NCI-H2081 treated with DMSO at 0.1 percent for 48 hours (cell line): ENCODE data around the gene BRD3.

ENCODE experiments used
- DNase-seq: peaks from one replicate; lab custom pipeline; 2025; lab: John Stamatoyannopoulos, UW

The BRD3 gene

DNA sequence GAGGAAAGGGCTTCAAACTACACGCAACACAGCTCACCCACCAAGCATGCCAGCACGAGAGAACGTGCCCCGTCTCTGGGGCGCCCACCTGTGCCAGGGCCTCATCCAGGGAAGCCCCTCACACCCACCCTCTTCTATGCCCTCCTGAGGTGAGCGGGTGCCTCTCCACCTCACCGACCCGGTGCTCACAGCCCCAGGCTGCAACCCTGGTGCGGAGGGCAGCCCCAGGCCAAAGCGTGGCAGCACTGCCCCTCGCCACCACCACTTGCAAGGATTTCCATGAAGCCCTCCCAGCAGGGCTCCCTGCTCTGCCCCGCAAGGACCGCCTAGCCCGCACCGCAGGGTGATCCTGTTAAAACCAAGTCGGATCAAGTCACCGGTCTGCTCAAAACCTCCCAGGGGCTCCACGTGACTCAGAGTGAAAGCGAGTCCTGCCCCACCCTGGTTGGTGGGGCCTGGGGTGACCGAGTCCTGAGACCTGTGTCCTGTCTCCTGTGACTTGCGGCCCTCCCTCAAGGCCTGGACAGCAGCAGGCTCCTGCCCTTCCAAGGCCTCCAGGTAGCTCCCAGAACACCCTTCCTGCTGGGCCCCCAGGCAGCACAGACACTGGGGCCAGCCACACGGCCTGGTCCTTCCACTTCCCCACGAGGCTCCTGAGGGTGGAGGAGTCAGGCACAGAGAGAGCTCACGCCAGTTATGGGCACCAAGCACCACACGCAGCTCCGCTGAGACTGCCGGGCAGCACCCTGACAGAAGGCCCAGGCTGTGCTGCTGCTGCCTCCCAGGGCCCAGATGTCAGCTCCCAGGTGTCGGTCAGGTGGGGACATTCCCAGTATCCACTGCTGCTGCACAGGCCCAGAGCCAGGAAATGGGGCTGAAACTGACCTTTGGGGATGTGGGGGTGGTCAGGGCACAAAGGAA is 12.7 kb downstream of the BRD3 start:
- no peak for DNase-seq

DNA sequence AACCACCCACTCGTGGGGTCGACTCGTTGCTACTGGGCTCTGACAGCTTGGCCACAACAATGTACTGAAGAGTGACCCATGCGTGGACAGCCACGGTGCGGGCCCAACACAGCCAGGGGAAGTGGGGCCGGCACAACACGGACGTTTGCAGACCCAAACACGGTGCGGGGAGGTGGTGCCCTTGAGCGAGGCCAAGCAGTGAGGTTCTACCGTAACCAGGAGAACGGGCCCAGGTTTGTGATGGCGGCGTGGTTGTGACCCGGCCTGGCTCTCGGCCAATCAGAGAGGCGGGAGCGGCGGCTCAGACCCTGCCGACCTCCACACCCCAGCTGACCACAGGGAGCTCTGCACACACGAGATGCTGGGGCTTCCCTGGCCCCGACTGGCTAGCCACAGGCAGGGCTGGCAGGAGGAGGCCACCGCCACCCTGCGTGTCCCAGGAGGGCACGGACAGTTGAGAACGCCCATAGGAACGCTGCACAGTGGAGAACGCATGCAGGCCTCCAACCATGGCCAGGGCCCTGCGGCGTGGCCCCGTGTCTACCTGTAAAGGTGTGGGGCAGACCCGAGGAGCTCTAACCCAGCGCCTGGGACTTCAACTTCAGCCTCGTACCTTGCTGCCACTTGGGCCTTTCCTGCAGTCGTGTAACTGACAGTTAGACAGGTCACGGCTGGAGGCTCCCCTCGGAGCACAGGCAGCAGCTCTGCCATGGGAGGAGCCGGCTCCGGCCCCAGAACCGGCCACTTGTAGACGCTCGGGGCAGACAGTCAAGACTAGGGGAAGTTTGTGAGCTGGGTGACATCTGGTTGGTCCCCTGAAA is 13.7 kb downstream of the BRD3 start:
- DNase-seq = no peak

DNA sequence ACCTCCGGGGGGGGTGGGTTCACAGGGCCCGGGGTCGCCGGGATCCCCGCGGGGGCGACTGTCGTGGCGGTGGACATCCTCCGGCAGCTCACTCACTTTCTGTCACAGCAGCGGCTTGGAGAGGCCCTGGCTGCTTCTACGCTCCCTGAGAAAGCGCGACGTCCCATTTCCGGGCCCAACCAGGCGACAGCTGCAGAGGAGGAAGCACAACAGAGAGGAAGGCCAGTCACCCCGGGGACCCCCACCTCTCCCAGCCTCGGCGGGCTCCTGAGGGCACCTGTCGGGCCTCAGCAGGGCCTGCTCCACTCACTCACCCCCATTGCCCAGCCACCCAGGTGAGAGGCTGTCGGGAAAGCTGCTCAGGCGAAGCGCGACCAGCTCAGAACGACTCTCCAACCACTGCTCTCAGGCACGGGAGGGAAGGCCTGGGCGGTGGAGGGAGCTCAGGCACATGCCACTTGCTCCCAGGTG is 14.4 kb downstream of the BRD3 start:
- DNase-seq = no peak

DNA sequence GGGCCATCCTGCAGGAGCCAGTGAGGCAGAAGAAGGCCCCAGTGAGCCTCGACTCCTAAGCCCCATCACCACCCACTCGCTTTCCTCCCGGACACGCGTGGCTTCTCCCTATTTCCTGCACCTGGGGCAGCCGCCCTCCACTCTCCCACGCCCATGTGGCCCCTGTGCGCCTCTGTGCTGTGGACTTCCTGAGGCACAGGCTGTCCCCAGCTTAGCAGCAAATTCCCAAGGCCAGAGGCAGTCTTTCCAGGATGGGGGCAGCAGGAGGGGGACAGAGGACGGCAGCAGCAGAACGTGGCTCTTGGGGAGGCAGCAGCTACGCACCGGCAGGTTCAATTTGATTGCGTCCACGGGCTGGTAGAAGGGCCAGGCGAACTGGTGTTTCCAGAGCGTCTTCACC is 14.9 kb downstream of the BRD3 start:
- no peak for DNase-seq

DNA sequence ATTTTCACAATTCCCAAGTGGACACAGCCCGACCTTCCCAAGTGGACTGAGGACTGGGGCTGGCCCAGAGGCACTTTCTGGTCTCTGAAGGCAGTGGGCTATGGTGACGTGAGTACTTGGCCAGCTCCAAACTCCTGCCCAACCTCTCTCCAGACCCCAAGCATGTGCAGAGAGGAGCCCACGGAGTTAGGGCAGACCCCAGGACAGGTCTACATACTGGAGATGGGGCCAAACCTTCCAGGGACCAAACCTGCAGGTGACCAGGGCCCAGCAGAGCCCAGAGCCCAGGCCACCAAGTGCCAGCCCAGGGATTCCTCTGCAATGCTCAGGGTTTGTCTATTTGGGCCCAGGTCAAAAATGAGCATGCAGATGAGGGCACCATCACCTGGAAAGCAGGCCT is 15.3 kb downstream of the BRD3 start:
- no peak for DNase-seq

DNA sequence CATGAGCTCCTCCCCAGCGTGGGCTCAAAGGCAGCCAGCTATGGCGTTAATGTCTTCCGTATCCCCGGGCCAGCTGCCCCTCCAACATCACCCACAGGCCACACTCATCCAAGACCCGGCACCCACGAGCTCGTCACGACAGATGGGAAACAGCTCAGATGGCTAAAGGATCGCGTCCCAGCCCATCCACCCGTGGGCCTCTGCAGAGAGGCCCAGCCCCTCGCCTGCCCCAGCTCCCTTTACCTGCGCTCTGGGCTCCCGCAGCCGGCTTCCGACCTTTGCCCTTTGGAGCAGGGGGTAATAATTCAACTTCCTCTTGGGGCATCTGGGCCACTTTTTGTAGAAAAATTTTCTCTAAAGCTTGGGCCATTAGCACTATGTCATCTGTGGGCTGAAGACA is 16.5 kb downstream of the BRD3 start:
- no peak for DNase-seq

DNA sequence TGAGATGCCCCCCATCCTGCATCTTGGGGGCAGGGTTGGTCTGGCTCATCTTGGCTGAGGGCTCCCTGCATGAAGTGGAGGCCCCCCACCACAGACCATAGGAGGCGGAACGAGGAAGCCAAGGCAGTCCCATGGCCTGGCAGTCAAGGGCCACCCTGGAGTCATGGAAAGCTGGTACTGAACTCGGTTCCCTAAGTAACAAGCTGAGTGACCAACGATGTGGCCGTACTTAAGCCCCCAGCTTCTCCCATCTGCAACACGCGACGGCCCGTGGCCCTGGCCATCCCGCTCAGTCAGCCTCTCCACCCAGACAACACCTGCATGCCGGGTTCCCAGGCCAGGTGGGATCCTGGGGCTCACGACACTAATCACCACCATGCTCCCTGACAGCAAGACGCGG is 17.1 kb downstream of the BRD3 start:
- no peak for DNase-seq

DNA sequence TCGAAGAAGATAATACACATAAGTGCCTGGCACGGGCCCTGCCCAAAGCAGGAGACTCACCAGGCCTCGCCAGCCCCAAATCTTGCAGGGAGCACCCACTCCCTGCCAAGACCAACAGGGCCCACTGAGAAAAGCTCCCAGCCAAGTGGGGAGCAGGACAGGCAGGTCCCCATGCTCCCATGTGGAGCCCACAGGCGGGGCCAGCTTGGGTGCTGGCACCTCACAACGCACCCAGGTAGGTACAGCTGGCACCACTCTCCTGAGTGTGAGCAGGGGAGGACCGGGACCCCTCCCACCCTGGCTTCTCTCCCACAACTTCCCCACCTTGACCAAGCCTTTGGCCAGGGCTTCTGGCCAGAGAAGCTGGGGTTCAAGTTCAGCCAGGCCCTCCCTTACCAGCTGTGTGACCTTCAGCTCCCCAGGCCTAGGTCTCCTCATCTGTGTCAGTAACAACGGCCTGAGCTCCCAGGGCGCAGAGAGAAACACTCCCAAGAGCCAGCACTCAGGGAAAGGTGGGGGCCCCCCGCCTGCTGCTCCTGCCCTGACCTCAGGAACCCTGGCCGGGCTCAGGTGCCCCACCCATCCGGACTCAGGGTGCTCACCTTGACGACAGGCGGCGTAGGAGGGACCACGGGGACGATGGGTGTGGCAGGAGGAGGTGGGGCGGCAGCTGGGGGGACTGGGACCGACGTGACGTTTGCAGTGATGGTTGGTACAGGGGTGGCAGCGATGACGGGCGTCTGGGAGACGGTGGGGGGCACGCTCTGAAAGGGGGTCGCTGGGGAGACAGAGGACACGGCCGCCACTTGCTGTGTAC is 17.8 kb downstream of the BRD3 start:
- DNase-seq = no peak

DNA sequence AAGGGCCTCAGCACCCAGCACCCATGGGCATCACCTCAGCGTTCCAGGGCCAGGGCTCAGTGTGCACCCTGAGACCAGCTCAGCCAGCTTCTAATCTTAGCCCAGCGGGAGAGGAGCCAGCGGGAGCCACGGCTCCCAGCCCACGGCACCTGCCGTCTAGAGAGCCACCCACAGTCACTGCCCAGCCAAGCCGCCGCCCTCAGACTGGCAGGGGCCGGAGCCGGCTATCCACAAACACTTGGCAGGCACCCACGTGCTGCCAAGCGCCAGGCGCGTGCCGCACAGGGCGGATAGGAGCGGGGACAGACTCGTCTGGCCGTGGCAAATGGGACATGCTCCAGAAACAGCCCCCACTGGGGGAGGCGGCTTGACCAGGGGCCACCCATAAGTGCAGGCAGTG is 18.6 kb downstream of the BRD3 start:
- no peak for DNase-seq

DNA sequence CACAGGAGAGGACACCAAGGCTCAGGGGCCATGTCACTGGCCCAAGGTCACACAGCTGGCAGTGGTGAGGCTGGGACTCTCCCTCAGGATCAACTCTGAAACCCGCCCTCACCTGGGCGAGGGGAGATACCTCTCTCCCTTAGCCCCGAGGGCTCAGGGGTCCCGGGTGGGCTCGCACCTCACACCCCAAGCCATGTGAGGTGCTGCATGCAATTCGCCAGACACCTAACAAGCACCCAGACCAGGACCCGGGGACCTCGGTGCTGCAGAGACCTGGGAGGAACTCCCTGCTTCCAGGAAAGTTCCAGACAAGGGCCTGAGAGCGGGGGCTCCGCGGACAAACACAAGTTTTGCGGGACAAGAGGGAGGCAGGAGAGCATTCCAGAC is 19.3 kb downstream of the BRD3 start:
- no peak for DNase-seq

DNA sequence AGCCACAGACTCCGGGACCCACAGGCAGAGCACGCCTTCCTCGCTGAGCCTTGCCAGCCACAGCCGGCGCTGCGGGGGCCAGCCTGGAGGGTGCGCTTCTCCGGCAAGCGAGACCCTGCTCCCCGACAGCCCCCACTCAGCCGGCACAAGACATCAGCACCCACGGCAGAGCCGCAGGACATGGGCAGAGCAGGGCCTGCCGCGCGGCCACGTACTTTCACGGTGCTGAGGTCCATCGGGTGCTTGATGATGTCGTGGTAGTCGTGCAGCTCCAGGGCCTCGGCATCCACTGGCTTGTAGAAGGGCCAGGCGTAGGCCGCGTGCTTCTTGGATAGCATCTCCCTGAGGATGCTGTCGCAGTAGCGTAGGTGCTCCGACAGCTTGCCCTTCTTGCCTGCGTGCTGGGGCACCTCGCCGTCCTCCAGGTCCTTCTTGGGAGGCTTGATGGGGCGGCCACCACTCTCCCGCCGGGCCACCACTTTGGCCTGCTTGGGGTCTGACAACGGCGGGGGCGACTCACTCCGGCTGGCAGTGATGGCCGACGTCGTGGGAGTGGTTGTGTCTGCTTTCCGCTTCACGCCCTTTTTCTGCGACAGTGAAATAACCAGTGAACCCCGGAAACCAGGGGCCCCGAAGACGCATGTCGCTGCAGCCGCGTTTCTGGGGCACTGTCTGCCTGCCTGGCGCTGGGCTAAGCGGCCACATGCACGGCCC is 19.8 kb downstream of the BRD3 start:
- no peak for DNase-seq

DNA sequence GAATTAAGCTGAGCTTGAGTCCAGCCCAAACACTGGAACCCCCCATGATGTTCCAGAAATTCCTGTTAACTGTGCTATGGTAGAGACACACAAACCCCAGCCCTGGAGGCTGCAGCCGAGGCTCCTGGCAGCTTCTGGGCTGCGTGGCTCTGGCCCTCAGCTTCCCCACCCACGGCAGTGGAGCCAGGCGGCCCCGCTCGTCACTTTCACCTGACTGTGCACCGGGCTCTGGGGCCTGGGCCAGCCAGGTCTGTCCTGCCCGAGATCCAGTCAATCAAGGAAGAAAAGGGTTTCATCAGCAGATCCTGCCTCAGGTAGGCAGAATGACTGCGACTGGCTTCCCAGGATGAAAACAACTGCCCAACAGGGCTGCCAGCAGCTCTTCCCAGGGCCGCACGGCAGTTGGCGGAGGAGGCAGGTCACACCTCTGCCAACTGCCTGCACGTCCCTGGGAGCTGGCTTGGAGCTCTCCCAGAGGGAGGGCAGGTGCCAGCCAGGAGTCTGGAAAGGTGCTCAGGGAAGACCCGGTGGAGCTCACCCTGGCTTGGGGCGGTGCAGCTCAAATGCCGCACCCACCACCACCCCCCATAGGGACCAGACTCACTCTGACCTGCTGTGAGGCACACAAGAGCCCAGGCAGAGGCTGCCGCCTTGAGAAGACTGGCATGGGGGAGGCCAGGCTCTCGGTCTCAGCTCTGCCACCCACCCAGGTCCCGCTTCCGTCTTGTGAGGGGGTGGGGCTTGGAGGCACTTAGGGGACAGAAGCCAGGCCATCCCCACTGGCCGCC is 20.7 kb downstream of the BRD3 start:
- DNase-seq = no peak

DNA sequence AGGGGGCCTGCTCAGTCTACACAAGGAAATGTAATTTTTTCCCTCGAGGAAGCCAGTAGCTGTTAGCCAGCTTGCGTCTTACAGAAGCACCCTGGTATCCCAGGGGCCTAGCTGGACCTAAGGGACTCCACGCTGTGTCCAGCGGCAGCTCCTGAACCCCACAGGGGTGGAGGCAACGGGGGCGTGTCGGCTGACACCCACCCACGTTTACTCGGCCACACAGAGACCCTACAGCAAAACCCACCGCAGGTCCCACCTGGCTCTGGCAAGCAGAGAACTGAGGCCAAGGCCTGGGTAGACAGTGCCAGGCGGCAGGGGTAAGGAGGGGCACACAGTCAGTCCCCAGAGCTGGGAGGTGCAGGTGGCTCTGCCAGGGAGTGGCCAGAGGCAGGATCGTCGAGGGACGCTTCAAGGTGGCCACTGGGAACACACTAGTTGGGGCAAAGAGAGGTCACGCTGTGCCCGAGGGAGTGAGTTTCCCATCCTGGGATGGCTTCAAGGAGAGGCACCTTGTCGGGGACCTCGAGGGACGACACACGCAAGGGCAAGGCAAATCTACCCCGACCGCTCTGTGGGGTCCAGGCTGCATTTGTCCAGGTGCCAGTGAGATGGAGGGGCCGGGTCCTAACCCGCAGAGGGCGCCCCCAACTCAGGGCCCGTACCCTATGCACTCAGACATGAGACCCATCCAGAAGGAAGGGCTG is 21.8 kb downstream of the BRD3 start:
- DNase-seq = no peak

DNA sequence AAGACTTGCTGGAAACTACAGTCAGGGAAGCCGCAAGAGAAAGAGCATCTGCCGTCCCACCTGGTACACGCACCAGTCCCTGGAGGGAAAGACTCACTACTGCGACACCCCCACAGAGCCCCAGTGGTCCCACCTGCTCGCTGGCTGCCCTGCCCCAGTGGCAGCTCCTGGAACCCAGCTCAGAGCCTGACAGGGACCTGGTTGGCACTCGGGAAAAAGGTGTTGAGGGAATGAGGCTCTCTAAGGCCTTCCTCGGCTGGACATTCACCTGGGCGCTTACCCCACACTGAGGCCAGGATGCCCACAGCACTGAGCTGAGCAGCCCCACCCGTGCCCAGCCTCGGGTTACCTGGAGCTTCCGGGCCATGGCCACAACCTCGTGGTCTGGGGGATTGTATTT is 22.9 kb downstream of the BRD3 start:
- DNase-seq = no peak

DNA sequence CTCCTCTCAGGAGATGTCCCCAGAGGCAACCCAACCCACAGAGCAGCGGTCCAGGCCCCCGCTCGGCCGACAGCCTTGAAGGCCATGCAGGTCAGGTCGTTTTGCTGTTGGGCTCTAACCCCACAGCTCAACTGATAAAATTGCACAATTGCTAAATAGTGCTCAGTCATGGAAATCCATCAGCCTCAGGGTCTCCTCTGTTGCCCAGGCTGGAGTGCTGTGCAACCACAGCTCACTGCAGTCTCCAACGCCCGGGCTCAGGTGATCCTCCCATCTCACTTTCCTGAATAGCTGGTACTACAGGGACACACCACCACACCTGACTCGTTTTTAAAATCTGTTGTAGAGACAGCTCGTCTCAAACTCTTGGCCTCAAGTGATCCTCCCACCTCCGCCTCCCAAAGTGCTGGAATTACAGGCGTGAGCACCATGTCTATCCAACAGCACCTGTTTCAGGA is 24.3 kb downstream of the BRD3 start:
- DNase-seq = no peak

DNA sequence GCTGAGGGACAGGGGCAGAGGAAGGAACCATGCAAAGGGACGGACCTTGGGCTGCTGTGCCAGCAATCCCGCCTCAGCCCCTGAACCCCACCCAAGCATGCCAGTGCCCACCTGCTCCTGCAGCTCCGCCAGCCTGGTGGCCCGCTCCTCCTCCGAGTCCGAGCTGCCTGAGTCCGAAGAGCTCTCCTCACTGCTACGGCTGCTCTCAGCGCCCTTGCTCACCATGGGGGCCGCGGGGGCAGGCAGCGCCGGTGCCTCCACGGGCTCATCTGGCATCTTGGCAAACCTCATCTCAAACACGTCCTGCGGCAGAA is 26.2 kb downstream of the BRD3 start:
- DNase-seq = no peak

DNA sequence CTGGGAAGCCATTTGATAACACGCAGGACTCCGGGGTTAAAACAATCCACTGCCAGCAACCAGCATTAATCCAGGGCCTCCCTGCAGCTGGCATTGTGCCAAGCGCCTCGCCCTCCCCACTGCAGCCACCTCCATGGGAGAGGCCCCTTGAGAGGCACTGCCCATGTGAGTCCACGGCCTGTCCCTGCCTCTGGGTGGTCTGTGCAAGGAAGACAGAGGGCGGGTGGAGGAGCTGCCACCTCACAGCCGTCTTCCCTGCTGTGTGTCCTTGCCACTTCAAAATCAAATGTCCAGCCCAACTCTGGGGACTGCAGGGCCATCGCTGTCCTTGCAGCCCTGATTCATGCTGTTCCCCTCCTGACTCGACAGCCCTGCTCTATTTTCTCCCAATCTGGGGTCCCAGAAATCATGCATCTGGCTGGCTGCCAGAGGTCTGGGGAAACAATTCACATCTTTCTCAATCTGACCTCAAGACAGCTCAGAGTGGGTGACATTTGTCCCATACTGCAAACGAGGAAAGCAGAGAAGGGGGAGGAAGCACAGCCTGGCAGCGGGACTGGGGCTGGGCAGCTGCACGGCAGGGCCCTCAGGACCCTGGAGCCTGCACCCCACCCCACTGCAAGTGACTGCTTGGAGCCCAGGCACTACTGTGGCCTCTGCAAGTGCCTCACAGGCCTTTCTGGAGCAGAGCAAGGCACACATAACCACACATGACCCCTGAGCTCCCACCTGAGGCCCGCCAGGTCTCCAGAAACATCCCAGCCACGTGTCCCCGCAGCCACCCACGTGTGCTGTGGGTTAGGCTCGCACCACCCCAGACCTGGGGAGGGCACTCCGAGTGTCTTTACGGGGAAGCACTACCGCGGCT is 26.8 kb downstream of the BRD3 start:
- no peak for DNase-seq

DNA sequence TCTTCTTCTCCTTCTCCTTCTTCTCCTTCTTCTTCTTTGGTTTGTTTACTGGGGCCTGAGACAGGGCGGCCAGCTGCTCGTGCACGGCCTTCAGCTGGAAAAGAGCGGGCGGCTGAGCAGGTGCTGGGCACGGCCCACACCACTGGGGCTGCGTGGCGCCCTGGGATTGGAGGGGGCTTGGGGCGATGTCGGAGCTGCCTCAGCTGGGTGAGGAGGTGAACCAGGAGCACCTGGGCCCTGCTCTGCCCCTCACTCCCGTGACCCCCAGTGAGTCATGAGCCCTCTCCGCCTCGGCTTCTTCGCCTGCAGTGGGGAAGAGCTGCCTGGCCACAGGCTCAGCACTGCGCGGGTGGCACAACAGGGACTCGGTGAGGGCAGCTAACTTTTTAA is 27.7 kb downstream of the BRD3 start:
- DNase-seq = no peak
